DOHH2 (cell line): ENCODE measurements around the gene CDIPT.

Experiments
- EZH2phosphoT487 ChIP-seq: fragments of 200-600 bp; sonication (generic); IDR thresholded peaks from 2 replicates; pipeline ENCODE4 v1.6.1; 2017; ENCODE audit warnings: borderline replicate concordance, mild to moderate bottlenecking, antibody characterized with exemption, low read length, moderate library complexity, mixed read lengths
- TF ChIP-seq, protein P1 (sequence below): fragments of 200-600 bp; sonication (generic); IDR thresholded peaks from one replicate; pipeline ENCODE4 v1.5.1; 2014; ENCODE audit warnings: antibody characterized with exemption, mild to moderate bottlenecking, low read depth, low read length; ENCODE audit not compliant: poor library complexity, severe bottlenecking

GRCh38 chr16:29858974-29859373 lies 4.1 kb downstream of the CDIPT start:
- TF ChIP-seq, protein P1, sequence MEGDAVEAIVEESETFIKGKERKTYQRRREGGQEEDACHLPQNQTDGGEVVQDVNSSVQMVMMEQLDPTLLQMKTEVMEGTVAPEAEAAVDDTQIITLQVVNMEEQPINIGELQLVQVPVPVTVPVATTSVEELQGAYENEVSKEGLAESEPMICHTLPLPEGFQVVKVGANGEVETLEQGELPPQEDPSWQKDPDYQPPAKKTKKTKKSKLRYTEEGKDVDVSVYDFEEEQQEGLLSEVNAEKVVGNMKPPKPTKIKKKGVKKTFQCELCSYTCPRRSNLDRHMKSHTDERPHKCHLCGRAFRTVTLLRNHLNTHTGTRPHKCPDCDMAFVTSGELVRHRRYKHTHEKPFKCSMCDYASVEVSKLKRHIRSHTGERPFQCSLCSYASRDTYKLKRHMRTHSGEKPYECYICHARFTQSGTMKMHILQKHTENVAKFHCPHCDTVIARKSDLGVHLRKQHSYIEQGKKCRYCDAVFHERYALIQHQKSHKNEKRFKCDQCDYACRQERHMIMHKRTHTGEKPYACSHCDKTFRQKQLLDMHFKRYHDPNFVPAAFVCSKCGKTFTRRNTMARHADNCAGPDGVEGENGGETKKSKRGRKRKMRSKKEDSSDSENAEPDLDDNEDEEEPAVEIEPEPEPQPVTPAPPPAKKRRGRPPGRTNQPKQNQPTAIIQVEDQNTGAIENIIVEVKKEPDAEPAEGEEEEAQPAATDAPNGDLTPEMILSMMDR, result no peak
- TF ChIP-seq EZH2phosphoT487, result no peak
